Measurements from ENCODE around the gene VSX1.

DNA sequence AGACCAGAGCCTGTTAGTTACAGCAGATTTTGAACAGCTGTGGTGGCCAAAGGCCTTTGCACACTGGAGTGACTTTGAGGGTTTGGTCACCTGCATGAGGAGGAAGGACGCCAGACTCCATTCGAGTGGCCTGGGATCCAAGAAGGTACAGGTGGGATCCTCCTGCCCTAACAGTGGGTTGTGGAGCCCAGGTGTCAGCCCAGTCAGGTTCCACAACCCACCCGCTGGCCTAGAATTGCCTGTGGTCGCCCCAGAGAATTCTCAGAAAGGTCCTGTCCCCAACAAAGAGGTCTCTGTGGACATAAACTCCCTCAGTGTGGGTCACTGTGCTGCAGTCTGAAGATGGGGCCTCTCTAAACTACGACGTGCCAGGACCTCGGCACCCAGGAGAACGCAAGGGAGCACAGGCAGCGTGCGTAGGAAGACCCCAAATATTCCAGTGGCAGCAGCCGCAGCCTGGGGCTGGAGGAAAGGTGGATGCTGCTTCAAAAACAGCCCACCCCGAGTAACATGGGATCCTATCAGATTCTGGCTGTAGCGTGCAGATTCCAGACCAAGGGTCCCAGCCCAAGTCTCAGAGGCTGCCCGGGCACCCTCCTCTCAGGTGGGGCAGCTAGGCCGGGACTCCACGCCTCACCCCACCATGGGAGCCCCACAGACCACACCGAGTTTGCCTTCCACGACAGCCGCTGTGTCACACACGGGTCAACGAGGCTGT is 40.0 kb downstream of the VSX1 start:
- TF ChIP-seq, protein P1, sequence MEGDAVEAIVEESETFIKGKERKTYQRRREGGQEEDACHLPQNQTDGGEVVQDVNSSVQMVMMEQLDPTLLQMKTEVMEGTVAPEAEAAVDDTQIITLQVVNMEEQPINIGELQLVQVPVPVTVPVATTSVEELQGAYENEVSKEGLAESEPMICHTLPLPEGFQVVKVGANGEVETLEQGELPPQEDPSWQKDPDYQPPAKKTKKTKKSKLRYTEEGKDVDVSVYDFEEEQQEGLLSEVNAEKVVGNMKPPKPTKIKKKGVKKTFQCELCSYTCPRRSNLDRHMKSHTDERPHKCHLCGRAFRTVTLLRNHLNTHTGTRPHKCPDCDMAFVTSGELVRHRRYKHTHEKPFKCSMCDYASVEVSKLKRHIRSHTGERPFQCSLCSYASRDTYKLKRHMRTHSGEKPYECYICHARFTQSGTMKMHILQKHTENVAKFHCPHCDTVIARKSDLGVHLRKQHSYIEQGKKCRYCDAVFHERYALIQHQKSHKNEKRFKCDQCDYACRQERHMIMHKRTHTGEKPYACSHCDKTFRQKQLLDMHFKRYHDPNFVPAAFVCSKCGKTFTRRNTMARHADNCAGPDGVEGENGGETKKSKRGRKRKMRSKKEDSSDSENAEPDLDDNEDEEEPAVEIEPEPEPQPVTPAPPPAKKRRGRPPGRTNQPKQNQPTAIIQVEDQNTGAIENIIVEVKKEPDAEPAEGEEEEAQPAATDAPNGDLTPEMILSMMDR (IDR thresholded peaks at IDR 0.05): no peak
- no peak for TF ChIP-seq POLR2A (IDR thresholded peaks at IDR 0.05)
